Endodermal cell (in vitro differentiated cells): ENCODE results near the gene PDZD4. TPM values are rescaled to one million over a fixed set of nuclear protein-coding genes. Genes with fewer than 3 reads are reported as not detected.

Experiments used
- DNase-seq: peaks from one replicate; pipeline ENCODE4 v3.0.0-alpha.2; 2017
- H3K27ac ChIP-seq: 2 replicates; pipeline ENCODE4 v1.5.1; 2013; ENCODE audit warnings: mild to moderate bottlenecking, low read depth, low read length, moderate library complexity
- H3K27me3 ChIP-seq: 2 replicates; pipeline ENCODE4 v1.6.1; 2013; ENCODE audit warnings: mild to moderate bottlenecking, low read length, moderate library complexity; ENCODE audit not compliant: insufficient read depth, control insufficient read depth, poor library complexity, severe bottlenecking
- H3K36me3 ChIP-seq: 2 replicates; pipeline ENCODE4 v1.7.0; 2013; ENCODE audit warnings: mild to moderate bottlenecking, low read length, moderate library complexity; ENCODE audit not compliant: control insufficient read depth, insufficient read depth
- H3K4me1 ChIP-seq: one replicate; pipeline ENCODE4 v1.7.0; 2013; ENCODE audit warnings: low read length; ENCODE audit not compliant: control insufficient read depth, insufficient read depth
- H3K4me3 ChIP-seq: 2 replicates; pipeline ENCODE4 v1.5.1; 2013; ENCODE audit warnings: mild to moderate bottlenecking, low read length, moderate library complexity
- H3K9ac ChIP-seq: 2 replicates; pipeline ENCODE4 v1.6.1; 2013; ENCODE audit warnings: mild to moderate bottlenecking, low read length, moderate library complexity; ENCODE audit not compliant: poor library complexity, severe bottlenecking; ENCODE audit errors: extremely low read depth
- H3K9me3 ChIP-seq: 2 replicates; pipeline ENCODE4 v1.6.1; 2013; ENCODE audit warnings: mild to moderate bottlenecking, low read length, moderate library complexity; ENCODE audit not compliant: control insufficient read depth
- H3K27ac Mint-ChIP-seq: 2 replicates; pipeline ENCODE4 v1.8.0; 2020; ENCODE audit warnings: mixed read lengths
- H3K27me3 Mint-ChIP-seq: 2 replicates; pipeline ENCODE4 v1.8.0; 2021; ENCODE audit warnings: mild to moderate bottlenecking, mixed read lengths; ENCODE audit not compliant: insufficient read depth
- H3K36me3 Mint-ChIP-seq: 2 replicates; pipeline ENCODE4 v1.8.0; 2020; ENCODE audit warnings: low read depth, mixed read lengths
- H3K4me1 Mint-ChIP-seq: 2 replicates; pipeline ENCODE4 v1.8.0; 2020; ENCODE audit warnings: mixed read lengths
- H3K4me3 Mint-ChIP-seq: 2 replicates; pipeline ENCODE4 v1.8.0; 2020; ENCODE audit warnings: mild to moderate bottlenecking, moderate library complexity, mixed read lengths
- H3K9me3 Mint-ChIP-seq: 2 replicates; pipeline ENCODE4 v1.8.0; 2020; ENCODE audit warnings: mild to moderate bottlenecking, mixed read lengths
- WGBS, 2 experiments: methylation state at CpG; one replicate each; pipeline versions ENCODE4 v1.1.5 to v1.1.7; 2013; ENCODE audit warnings: missing lambda C conversion rate in 2 of 2, mixed read lengths in 1 of 2; ENCODE audit not compliant: insufficient coverage in 1 of 2, insufficient read length in 1 of 2; 5-methylcytosine and 5-hydroxymethylcytosine counted together
- total RNA-seq, 2 donors: library from RNA; stranded (reverse); fragmentation: NEBNext Ultra II Directional in 1 of 2; extraction: Animal tissue kit (Norgen Biotek cat#: 25700) in 1 of 2; gene quantifications; 2 replicates in 1 of 2; 3 replicates in 1 of 2; pipeline ENCODE4 v1.2.1, GENCODE V29; 2021
- TF ChIP-seq, protein P1 (sequence below): fragments of 200-600 bp; sonication (generic); conservative IDR thresholded peaks from 2 replicates; pipeline ENCODE4 v1.5.0; 2021; ENCODE audit warnings: antibody characterized with exemption, mild to moderate bottlenecking

The PDZD4 gene
- total RNA-seq, 2 donors from 2014 or later, result 30.1 to 68.3 TPM

DNA sequence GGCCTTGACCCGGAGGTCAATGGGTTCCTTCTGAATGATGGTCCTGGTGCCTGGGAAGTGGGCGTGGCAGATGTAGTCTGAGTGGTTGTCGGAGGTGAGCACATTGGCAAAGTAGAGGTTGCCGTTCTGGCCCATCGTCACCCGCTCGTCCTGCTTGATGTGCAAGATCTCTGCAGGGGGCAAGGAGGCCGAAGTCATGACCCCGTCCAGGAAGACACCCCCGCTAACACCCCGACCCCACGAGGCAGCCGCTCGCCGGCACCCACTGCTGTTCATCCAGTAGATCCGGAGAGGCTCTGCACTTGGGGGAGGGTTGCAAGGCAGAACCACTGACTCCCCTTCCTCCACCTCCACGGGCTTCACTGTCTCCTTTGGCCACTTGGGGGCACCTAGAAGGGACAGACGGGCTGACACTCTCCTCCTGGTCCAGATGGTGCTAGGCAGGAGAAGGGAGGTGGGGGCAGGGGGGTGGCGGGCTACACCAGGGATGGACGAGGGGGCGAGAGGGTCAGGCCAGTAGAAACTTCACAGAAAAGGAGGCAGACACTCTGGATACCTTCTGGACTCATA lies 40.5 kb upstream of the PDZD4 start:
- H3K36me3 Mint-ChIP-seq, result peaks cover 5% of the 10 kb centered on the region
- H3K4me1 ChIP-seq, result no peaks in the 10 kb centered on the region
- no peak overlapping the region for H3K4me3 ChIP-seq
- 85 to 90% methylated on average over 8 to 20 of the region's 21 CpGs for WGBS, 2 experiments
- H3K27me3 Mint-ChIP-seq, result no peaks in the 10 kb centered on the region
- H3K27me3 ChIP-seq, result no peaks in the 10 kb centered on the region
- DNase-seq, result no peak
- TF ChIP-seq, protein P1, sequence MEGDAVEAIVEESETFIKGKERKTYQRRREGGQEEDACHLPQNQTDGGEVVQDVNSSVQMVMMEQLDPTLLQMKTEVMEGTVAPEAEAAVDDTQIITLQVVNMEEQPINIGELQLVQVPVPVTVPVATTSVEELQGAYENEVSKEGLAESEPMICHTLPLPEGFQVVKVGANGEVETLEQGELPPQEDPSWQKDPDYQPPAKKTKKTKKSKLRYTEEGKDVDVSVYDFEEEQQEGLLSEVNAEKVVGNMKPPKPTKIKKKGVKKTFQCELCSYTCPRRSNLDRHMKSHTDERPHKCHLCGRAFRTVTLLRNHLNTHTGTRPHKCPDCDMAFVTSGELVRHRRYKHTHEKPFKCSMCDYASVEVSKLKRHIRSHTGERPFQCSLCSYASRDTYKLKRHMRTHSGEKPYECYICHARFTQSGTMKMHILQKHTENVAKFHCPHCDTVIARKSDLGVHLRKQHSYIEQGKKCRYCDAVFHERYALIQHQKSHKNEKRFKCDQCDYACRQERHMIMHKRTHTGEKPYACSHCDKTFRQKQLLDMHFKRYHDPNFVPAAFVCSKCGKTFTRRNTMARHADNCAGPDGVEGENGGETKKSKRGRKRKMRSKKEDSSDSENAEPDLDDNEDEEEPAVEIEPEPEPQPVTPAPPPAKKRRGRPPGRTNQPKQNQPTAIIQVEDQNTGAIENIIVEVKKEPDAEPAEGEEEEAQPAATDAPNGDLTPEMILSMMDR, result peak; percentile 41
- H3K4me3 Mint-ChIP-seq, result no peak overlapping the region
- H3K9me3 ChIP-seq, result no peaks in the 10 kb centered on the region
- H3K27ac Mint-ChIP-seq, result no peak overlapping the region
- H3K9me3 Mint-ChIP-seq, result peaks cover 72% of the 10 kb centered on the region
- H3K27ac ChIP-seq, result no peak overlapping the region
- H3K36me3 ChIP-seq, result no peaks in the 10 kb centered on the region
- H3K4me1 Mint-ChIP-seq, result peaks cover 3% of the 10 kb centered on the region
- no peak overlapping the region for H3K9ac ChIP-seq

GRCh38 chrX:153870288-153870690 lies 39.9 kb upstream of the PDZD4 start:
- TF ChIP-seq, protein P1, result no peak
- Mint-ChIP-seq H3K36me3 (peaks cover 11% of the 10 kb centered on the region), H3K9me3 (peaks cover 78% of the 10 kb centered on the region), H3K27me3 (no peaks in the 10 kb centered on the region), H3K4me1 (peaks cover 3% of the 10 kb centered on the region), H3K27ac (no peak overlapping the region), H3K4me3 (no peak overlapping the region)
- Histone ChIP-seq H3K27ac (no peak overlapping the region), H3K9ac (no peak overlapping the region), H3K4me3 (no peak overlapping the region), H3K27me3 (no peaks in the 10 kb centered on the region), H3K9me3 (no peaks in the 10 kb centered on the region), H3K4me1 (no peaks in the 10 kb centered on the region), H3K36me3 (no peaks in the 10 kb centered on the region)
- 95% methylated on average over 11 of the region's 11 CpGs; no CpG with 5 or more reads in 1 of the 2 experiments for WGBS, 2 experiments
- DNase-seq, result no peak

DNA sequence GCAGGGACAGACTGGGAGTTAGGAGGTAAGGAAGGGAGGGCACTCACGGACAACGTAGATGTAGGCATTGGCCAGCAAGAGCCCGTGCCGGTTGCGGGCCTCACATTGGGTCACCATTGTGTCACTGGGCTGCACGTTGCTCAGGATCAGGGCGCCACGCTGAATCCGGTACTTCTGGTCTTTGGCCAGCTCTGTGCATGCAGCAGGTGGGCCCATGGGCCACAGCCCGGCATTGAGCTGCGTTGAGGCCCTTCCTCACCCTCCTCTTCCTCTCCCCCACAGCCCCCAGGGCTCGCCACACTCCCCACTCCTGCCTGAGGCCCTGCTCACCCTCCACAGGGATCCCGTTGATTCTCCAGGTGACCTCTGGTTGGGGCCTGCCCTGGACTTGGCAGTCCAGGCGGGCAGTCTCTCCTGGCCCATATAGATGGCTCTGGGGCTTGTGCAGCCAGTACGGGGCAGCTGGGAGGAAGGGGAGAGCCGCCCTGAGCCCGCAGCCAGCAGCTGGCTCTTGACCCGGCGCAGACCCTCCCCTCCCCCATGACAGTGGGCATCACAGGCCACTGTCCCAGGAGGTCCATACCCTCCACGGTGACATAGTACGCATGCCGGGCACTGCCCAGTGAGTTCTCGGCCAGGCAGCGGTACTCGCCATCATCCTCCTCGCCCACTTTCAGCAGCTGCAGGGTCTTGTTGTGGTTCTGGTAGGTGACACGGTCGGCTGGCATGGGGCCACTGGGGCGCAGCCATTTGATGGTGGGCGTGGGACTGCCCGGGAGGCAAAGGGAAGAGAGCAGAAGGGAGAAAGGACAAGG lies 39.3 kb upstream of the PDZD4 start:
- peaks cover 74% of the 10 kb centered on the region for H3K9me3 Mint-ChIP-seq
- H3K36me3 Mint-ChIP-seq, result peaks cover 11% of the 10 kb centered on the region
- Histone ChIP-seq H3K27ac (no peak overlapping the region), H3K27me3 (no peaks in the 10 kb centered on the region), H3K9ac (no peak overlapping the region), H3K4me1 (no peaks in the 10 kb centered on the region), H3K9me3 (no peaks in the 10 kb centered on the region), H3K4me3 (no peak overlapping the region), H3K36me3 (no peaks in the 10 kb centered on the region)
- no peaks in the 10 kb centered on the region for H3K27me3 Mint-ChIP-seq
- H3K27ac Mint-ChIP-seq, result no peak overlapping the region
- TF ChIP-seq, protein P1, result no peak
- WGBS, 2 experiments, result 90 to 93% methylated on average over 2 to 23 of the region's 31 CpGs
- H3K4me1 Mint-ChIP-seq, result peaks cover 3% of the 10 kb centered on the region
- no peak for DNase-seq
- H3K4me3 Mint-ChIP-seq, result no peak overlapping the region
